Natural killer cell (primary cell): ENCODE data around the gene CACUL1. TPM values are rescaled to one million over a fixed set of nuclear protein-coding genes. Genes with fewer than 3 reads are reported as not detected.

Experiments used
- ATAC-seq, 3 donors: fragments of 150-1000 bp in 2 of 3; fragments of 200-7000 bp in 1 of 3; cut with Tn5 transposase; 1 replicate in 1 of 3; 2 replicates in 2 of 3; pipeline ENCODE4 v1.10.0; 2021; ENCODE audit warnings: mild to moderate bottlenecking in 2 of 3, moderate library complexity in 2 of 3
- DNase-seq, 2 donors: peaks; one replicate each; pipeline versions ENCODE4 v3.0.0 to v3.0.0-alpha.2; 2013 to 2021; ENCODE audit warnings: mixed read lengths in 1 of 2
- H3K27ac ChIP-seq: one replicate; pipeline ENCODE4 v1.5.1; 2013; ENCODE audit warnings: mild to moderate bottlenecking, low read length
- H3K27me3 ChIP-seq: one replicate; pipeline ENCODE4 v1.6.1; 2013; ENCODE audit warnings: low read length; ENCODE audit not compliant: control insufficient read depth, insufficient read depth
- H3K36me3 ChIP-seq: one replicate; pipeline ENCODE4 v1.6.1; 2013; ENCODE audit warnings: low read length; ENCODE audit not compliant: control insufficient read depth, insufficient read depth
- H3K4me1 ChIP-seq: one replicate; pipeline ENCODE4 v1.6.1; 2013; ENCODE audit warnings: low read length; ENCODE audit not compliant: control insufficient read depth, insufficient read depth
- H3K4me3 ChIP-seq: one replicate; pipeline ENCODE4 v1.5.1; 2013; ENCODE audit warnings: low read length
- H3K9me3 ChIP-seq: one replicate; pipeline ENCODE4 v1.6.1; 2013; ENCODE audit warnings: low read length; ENCODE audit not compliant: control insufficient read depth, insufficient read depth
- H3K27ac Mint-ChIP-seq, 2 donors: one replicate each; pipeline ENCODE4 v1.8.0; 2022; ENCODE audit warnings: mild to moderate bottlenecking in 2 of 2, mixed read lengths in 2 of 2, moderate library complexity in 1 of 2
- H3K27me3 Mint-ChIP-seq, 2 donors: one replicate each; pipeline ENCODE4 v1.8.0; 2022; ENCODE audit warnings: low read depth in 2 of 2, mixed read lengths in 2 of 2
- H3K36me3 Mint-ChIP-seq: one replicate; pipeline ENCODE4 v1.8.0; 2022; ENCODE audit warnings: mixed read lengths
- H3K4me1 Mint-ChIP-seq, 2 donors: one replicate each; pipeline ENCODE4 v1.8.0; 2022; ENCODE audit warnings: mixed read lengths in 2 of 2
- H3K4me3 Mint-ChIP-seq: one replicate; pipeline ENCODE4 v1.8.0; 2022; ENCODE audit warnings: mild to moderate bottlenecking, moderate library complexity, mixed read lengths
- H3K9me3 Mint-ChIP-seq, 2 donors: one replicate each; pipeline ENCODE4 v1.8.0; 2022; ENCODE audit warnings: mixed read lengths in 2 of 2
- CTCF ChIP-seq: fragments of 200-600 bp; IDR thresholded peaks from one replicate; pipeline ENCODE4 v1.8.0; 2022; ENCODE audit warnings: antibody characterized with exemption
- WGBS: methylation state at CpG from one replicate; pipeline ENCODE4 v1.1.7; 2013; ENCODE audit warnings: missing lambda C conversion rate; ENCODE audit not compliant: insufficient coverage; 5-methylcytosine and 5-hydroxymethylcytosine counted together
- intact Hi-C: fragments of 100-400 bp; cut with micrococcal nuclease; formaldehyde crosslinking; loops from one replicate; pipeline ENCODE4 v1.14.2; 2022
- total RNA-seq, 4 donors: library from RNA; stranded (reverse); fragments of 120-200 nt in 1 of 4; gene quantifications; one replicate each; pipeline versions ENCODE4 v1.2.3 to v1.2.4, GENCODE V29; 2013 to 2022

Gene CACUL1
- total RNA-seq, 3 donors from 2014 or later (not counting 1 experiment from before 2014, with no cell fraction given) = 45.4 to 65.9 (median 47.6) TPM

- Mint-ChIP-seq H3K27me3 (peaks cover 0 to 7% of the 10 kb centered on the region in 2 donors), H3K9me3 (no peaks in the 10 kb centered on the region), H3K4me1 (peaks cover 42% of the 10 kb centered on the region in 2 donors), H3K4me3 (peak overlapping the region; percentile 90), H3K27ac (peak overlapping the region; percentile 92 to 95), H3K36me3 (no peaks in the 10 kb centered on the region)
- ATAC-seq (no peak), DNase-seq (no peak)
- intact Hi-C loops = loop anchor here (1.0 to 10.0 kb wide), 3 partner anchors 18 to 841 kb away; partner anchors contain the start of gene TIAL1
- Histone ChIP-seq H3K4me3 (peak overlapping the region; percentile 97), H3K27ac (peak overlapping the region; percentile 91), H3K27me3 (peaks cover 2% of the 10 kb centered on the region), H3K9me3 (no peaks in the 10 kb centered on the region), H3K36me3 (no peaks in the 10 kb centered on the region), H3K4me1 (peaks cover 19% of the 10 kb centered on the region)
- TF ChIP-seq CTCF = no peak
- 4% methylated on average over 17 of the region's 17 CpGs for WGBS
Measured at GRCh38 chr10:118753331-118754228, 1.2 kb downstream of the CACUL1 start.

- H3K27ac Mint-ChIP-seq = peak overlapping the region in 1 of 2 donors; percentile 95
- H3K9me3 Mint-ChIP-seq = no peaks in the 10 kb centered on the region
- TF ChIP-seq CTCF = no peak
Measured at GRCh38 chr10:118752409-118752808, 2.4 kb downstream of the CACUL1 start.

GRCh38 chr10:118751265-118751664, 3.5 kb downstream of the CACUL1 start:
- Mint-ChIP-seq H3K9me3 (no peaks in the 10 kb centered on the region), H3K27me3 (peaks cover 0 to 3% of the 10 kb centered on the region in 2 donors), H3K4me1 (peaks cover 60 to 61% of the 10 kb centered on the region in 2 donors), H3K36me3 (no peaks in the 10 kb centered on the region), H3K27ac (no peak overlapping the region), H3K4me3 (no peak overlapping the region)
- TF ChIP-seq CTCF = no peak
- 96% methylated on average over 1 of the region's 1 CpG for WGBS
- intact Hi-C loops = loop anchor here (10.0 kb wide), 1 partner anchor 844 kb away; the partner anchor contains the start of gene TIAL1
- DNase-seq (no peak), ATAC-seq (no peak)
- Histone ChIP-seq H3K27me3 (no peaks in the 10 kb centered on the region), H3K4me3 (no peak overlapping the region), H3K27ac (no peak overlapping the region), H3K9me3 (no peaks in the 10 kb centered on the region), H3K36me3 (no peaks in the 10 kb centered on the region), H3K4me1 (peaks cover 19% of the 10 kb centered on the region)

More at GRCh38 chr10:118752409-118752808, 2.4 kb downstream of the CACUL1 start:
- Mint-ChIP-seq H3K4me1 (peaks cover 49 to 50% of the 10 kb centered on the region in 2 donors), H3K36me3 (no peaks in the 10 kb centered on the region), H3K4me3 (peak overlapping the region; percentile 90), H3K27me3 (peaks cover 0 to 7% of the 10 kb centered on the region in 2 donors)
- intact Hi-C loops = loop anchor here (10.0 kb wide), 1 partner anchor 842 kb away; the partner anchor contains the start of gene TIAL1
- no peak for DNase-seq
- Histone ChIP-seq H3K9me3 (no peaks in the 10 kb centered on the region), H3K27ac (no peak overlapping the region), H3K27me3 (peaks cover 1% of the 10 kb centered on the region), H3K4me1 (peaks cover 19% of the 10 kb centered on the region), H3K4me3 (no peak overlapping the region), H3K36me3 (no peaks in the 10 kb centered on the region)
- no peak for ATAC-seq
- 100% methylated on average over 1 of the region's 3 CpGs for WGBS
